NT2/D1 (cell line): Measurements from ENCODE around the gene TIMD4.
"Not testable (repeated sequence)": the region's sequence is repeated elsewhere in the genome, so short reads cannot be mapped to it uniquely, and the experiment has no call there.

ENCODE experiments used
- DNase-seq: peaks from one replicate; pipeline ENCODE4 v3.0.0-alpha.2; 2011; ENCODE audit warnings: low read depth, low spot score
- H3K27me3 ChIP-seq: 2 replicates; pipeline ENCODE4 v1.6.0; 2011; ENCODE audit warnings: mild to moderate bottlenecking; ENCODE audit not compliant: insufficient read length, insufficient read depth
- H3K36me3 ChIP-seq: 2 replicates; pipeline ENCODE4 v1.6.1; 2011; ENCODE audit warnings: mild to moderate bottlenecking, low read length, mixed read lengths; ENCODE audit not compliant: insufficient read depth, insufficient read length
- H3K4me1 ChIP-seq: 2 replicates; pipeline ENCODE4 v1.5.1; 2011; ENCODE audit not compliant: insufficient read depth, insufficient read length
- H3K4me3 ChIP-seq: 2 replicates; pipeline ENCODE4 v1.5.1; 2011; ENCODE audit warnings: low read depth; ENCODE audit not compliant: insufficient read length
- H3K9ac ChIP-seq: 2 replicates; pipeline ENCODE4 v1.6.0; 2011; ENCODE audit warnings: low read depth; ENCODE audit not compliant: insufficient read length
- H3K9me3 ChIP-seq: 2 replicates; pipeline ENCODE4 v1.5.1; 2011; ENCODE audit warnings: mild to moderate bottlenecking, low read length; ENCODE audit not compliant: insufficient read depth
- SUZ12 ChIP-seq: IDR thresholded peaks from 2 replicates; pipeline ENCODE4 v1.6.1; 2011; ENCODE audit not compliant: insufficient read length, insufficient read depth; ENCODE audit errors: extremely low read depth
- YY1 ChIP-seq: IDR thresholded peaks from 2 replicates; pipeline ENCODE4 v1.6.1; 2011; ENCODE audit not compliant: insufficient read length, insufficient read depth
- ZNF274 ChIP-seq: IDR thresholded peaks from 2 replicates; pipeline ENCODE4 v1.6.1; 2011; ENCODE audit warnings: mild to moderate bottlenecking, low read depth, low read length

The TIMD4 gene

GRCh38 chr5:156971848-156972525 lies 9.0 kb upstream of the TIMD4 start:
- no peak overlapping the region for H3K4me3 ChIP-seq
- TF ChIP-seq ZNF274: no peak
- no peak for TF ChIP-seq SUZ12
- no peak for TF ChIP-seq YY1
- H3K9ac ChIP-seq: no peak overlapping the region
- H3K4me1 ChIP-seq: no peaks in the 10 kb centered on the region
- no peaks in the 10 kb centered on the region for H3K9me3 ChIP-seq
- no peaks in the 10 kb centered on the region for H3K27me3 ChIP-seq
- H3K36me3 ChIP-seq: no peaks in the 10 kb centered on the region
- DNase-seq: no peak

- H3K36me3 ChIP-seq: no peaks in the 10 kb centered on the region
Observed at GRCh38 chr5:156971415-156971814, 8.4 kb upstream of the TIMD4 start.

GRCh38 chr5:156967386-156967785 lies 4.4 kb upstream of the TIMD4 start:
- H3K27me3 ChIP-seq, H3K36me3 ChIP-seq, H3K9me3 ChIP-seq, DNase-seq, H3K9ac ChIP-seq, H3K4me1 ChIP-seq, H3K4me3 ChIP-seq: not testable (repeated sequence)

More at GRCh38 chr5:156971415-156971814, 8.4 kb upstream of the TIMD4 start:
- Histone ChIP-seq H3K4me3 (no peak overlapping the region), H3K9me3 (no peaks in the 10 kb centered on the region), H3K9ac (no peak overlapping the region), H3K27me3 (no peaks in the 10 kb centered on the region), H3K4me1 (no peaks in the 10 kb centered on the region)
- no peak for DNase-seq
- TF ChIP-seq SUZ12 (no peak), ZNF274 (no peak), YY1 (no peak)

- no peak for DNase-seq
- Histone ChIP-seq H3K4me3 (no peak overlapping the region), H3K9me3 (no peaks in the 10 kb centered on the region), H3K9ac (no peak overlapping the region), H3K36me3 (no peaks in the 10 kb centered on the region), H3K4me1 (no peaks in the 10 kb centered on the region), H3K27me3 (no peaks in the 10 kb centered on the region)
- no peak for TF ChIP-seq SUZ12
- no peak for TF ChIP-seq YY1
- TF ChIP-seq ZNF274: no peak
Observed at GRCh38 chr5:156956321-156956720, 6.7 kb downstream of the TIMD4 start.

GRCh38 chr5:156951359-156951758 lies 11.7 kb downstream of the TIMD4 start:
- no peaks in the 10 kb centered on the region for H3K36me3 ChIP-seq
- TF ChIP-seq ZNF274 (no peak), YY1 (no peak), SUZ12 (no peak)
- no peak for DNase-seq

GRCh38 chr5:156950716-156951115 lies 12.3 kb downstream of the TIMD4 start:
- no peak overlapping the region for H3K4me3 ChIP-seq
- DNase-seq: no peak
- H3K36me3 ChIP-seq: no peaks in the 10 kb centered on the region
- no peak for TF ChIP-seq ZNF274
- H3K4me1 ChIP-seq: no peaks in the 10 kb centered on the region
- no peak overlapping the region for H3K9ac ChIP-seq
- no peaks in the 10 kb centered on the region for H3K27me3 ChIP-seq
- no peaks in the 10 kb centered on the region for H3K9me3 ChIP-seq

More at GRCh38 chr5:156951359-156951758, 11.7 kb downstream of the TIMD4 start:
- no peaks in the 10 kb centered on the region for H3K27me3 ChIP-seq
- H3K4me1 ChIP-seq: no peaks in the 10 kb centered on the region
- H3K4me3 ChIP-seq: no peak overlapping the region
- no peaks in the 10 kb centered on the region for H3K9me3 ChIP-seq
- H3K9ac ChIP-seq: no peak overlapping the region

GRCh38 chr5:156949424-156949823 lies 13.6 kb downstream of the TIMD4 start:
- no peak for DNase-seq
- no peaks in the 10 kb centered on the region for H3K4me1 ChIP-seq
- H3K9ac ChIP-seq: no peak overlapping the region
- TF ChIP-seq SUZ12 (no peak), ZNF274 (no peak), YY1 (no peak)
- no peaks in the 10 kb centered on the region for H3K27me3 ChIP-seq
- no peaks in the 10 kb centered on the region for H3K9me3 ChIP-seq
- no peak overlapping the region for H3K4me3 ChIP-seq
- no peaks in the 10 kb centered on the region for H3K36me3 ChIP-seq

GRCh38 chr5:156947925-156948324 lies 15.1 kb downstream of the TIMD4 start:
- TF ChIP-seq SUZ12 (no peak), ZNF274 (no peak), YY1 (no peak)
- no peaks in the 10 kb centered on the region for H3K9me3 ChIP-seq
- DNase-seq: no peak
- no peaks in the 10 kb centered on the region for H3K36me3 ChIP-seq
- no peak overlapping the region for H3K4me3 ChIP-seq
- H3K9ac ChIP-seq: no peak overlapping the region
- H3K27me3 ChIP-seq: no peaks in the 10 kb centered on the region
- H3K4me1 ChIP-seq: no peaks in the 10 kb centered on the region
